ENCODE measurements around the gene AGAP2. TPM values are rescaled to one million over a fixed set of nuclear protein-coding genes. Genes with fewer than 3 reads are reported as not detected.

Gene AGAP2
- polyA plus RNA-seq, 1 donor (not counting 4 experiments of a cell fraction or from before 2014, with no cell fraction given): 0.13 TPM

DNA sequence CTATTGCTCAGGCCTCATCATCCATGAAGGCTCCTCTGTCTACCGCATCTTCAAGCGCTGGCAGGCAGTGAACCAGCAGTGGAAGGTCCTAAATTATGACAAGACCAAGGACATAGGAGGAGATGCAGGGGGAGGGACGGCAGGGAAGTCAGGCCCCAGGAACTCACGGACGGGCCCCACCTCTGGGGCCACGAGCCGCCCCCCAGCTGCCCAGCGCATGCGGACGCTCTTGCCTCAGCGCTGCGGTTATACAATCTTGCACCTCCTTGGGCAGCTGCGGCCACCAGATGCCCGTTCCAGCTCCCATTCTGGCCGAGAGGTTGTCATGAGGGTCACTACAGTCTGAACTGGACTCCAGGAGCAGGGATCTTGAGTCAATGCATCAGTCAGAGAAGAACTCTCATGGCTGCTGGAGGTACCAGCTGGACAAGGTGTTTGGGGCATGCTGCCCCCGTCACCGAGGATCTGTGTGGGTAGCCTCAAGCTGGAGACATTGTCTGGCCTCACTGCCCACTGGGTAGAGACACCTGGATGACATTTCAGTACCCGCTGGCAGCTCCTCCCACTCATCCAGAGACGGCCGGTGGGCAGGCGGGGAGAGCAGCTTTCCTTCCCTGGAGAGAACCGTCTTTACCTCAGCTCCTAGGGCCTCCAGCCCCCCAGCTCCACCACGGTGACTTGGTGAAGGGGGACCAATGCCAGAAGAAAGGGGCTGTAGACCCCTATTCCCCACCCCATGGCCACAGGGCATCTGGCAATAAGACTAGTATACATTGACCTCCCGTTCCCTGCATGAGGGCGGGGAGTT lies 20.2 kb upstream of the AGAP2 start:
- no peak overlapping the region for H3K4me3 ChIP-seq (ENCODE audit: control insufficient read depth in 2 of 3, extremely low read depth in 1 of 3, insufficient read depth in 2 of 3, low read depth in 1 of 3, low read length in 3 of 3)
- H3K9ac ChIP-seq (ENCODE audit: control insufficient read depth, extremely low read depth, insufficient read depth, low read length): no peak overlapping the region
- no peak overlapping the region for H3K4me2 ChIP-seq (ENCODE audit: control insufficient read depth, extremely low read depth, insufficient read depth, low read depth, low read length)
- no peak overlapping the region for H3K27ac ChIP-seq (ENCODE audit: control insufficient read depth, insufficient read depth, low read length)
- peaks cover 7% of the 10 kb centered on the region for H4K20me1 ChIP-seq (ENCODE audit: control insufficient read depth, extremely low read depth, insufficient read depth, low read length)
- no peaks in the 10 kb centered on the region for H3K27me3 ChIP-seq (ENCODE audit: control insufficient read depth, extremely low read depth, insufficient read depth, low read length)
- no peaks in the 10 kb centered on the region for H3K9me1 ChIP-seq (ENCODE audit: control insufficient read depth, extremely low read depth, insufficient read depth, low read length)
- H2AFZ ChIP-seq (ENCODE audit: control insufficient read depth, low read length): no peak overlapping the region
- TF ChIP-seq, protein P1, sequence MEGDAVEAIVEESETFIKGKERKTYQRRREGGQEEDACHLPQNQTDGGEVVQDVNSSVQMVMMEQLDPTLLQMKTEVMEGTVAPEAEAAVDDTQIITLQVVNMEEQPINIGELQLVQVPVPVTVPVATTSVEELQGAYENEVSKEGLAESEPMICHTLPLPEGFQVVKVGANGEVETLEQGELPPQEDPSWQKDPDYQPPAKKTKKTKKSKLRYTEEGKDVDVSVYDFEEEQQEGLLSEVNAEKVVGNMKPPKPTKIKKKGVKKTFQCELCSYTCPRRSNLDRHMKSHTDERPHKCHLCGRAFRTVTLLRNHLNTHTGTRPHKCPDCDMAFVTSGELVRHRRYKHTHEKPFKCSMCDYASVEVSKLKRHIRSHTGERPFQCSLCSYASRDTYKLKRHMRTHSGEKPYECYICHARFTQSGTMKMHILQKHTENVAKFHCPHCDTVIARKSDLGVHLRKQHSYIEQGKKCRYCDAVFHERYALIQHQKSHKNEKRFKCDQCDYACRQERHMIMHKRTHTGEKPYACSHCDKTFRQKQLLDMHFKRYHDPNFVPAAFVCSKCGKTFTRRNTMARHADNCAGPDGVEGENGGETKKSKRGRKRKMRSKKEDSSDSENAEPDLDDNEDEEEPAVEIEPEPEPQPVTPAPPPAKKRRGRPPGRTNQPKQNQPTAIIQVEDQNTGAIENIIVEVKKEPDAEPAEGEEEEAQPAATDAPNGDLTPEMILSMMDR (optimal IDR thresholded peaks at IDR 0.05 in 1 of 3, IDR thresholded peaks at IDR 0.05 in 1 of 3, conservative IDR thresholded peaks at IDR 0.05 in 1 of 3; ENCODE audit: extremely low read depth in 1 of 3, insufficient read depth in 2 of 3, low read length in 3 of 3): no peak
- no peak for TF ChIP-seq EZH2 (IDR thresholded peaks at IDR 0.05; ENCODE audit: low read length)
- H3K79me2 ChIP-seq (ENCODE audit: control insufficient read depth, insufficient read depth, low read length): peaks cover 13% of the 10 kb centered on the region
- H3K36me3 ChIP-seq (ENCODE audit: control insufficient read depth in 2 of 2, extremely low read depth in 1 of 2, insufficient read depth in 2 of 2, low read length in 2 of 2): peaks cover 30 to 46% of the 10 kb centered on the region in 2 experiments
- no peaks in the 10 kb centered on the region for H3K9me3 ChIP-seq (ENCODE audit: control insufficient read depth, low read depth, low read length)
- FAIRE-seq (no peak), DNase-seq (ENCODE audit: low read depth, low spot score) (no peak)
- dilution Hi-C loops (cut with MboI; ENCODE audit: extremely low pct_ligation_motif_present, low sequenced_read_pairs): no loop called here
- peaks cover 29% of the 10 kb centered on the region for H3K4me1 ChIP-seq (ENCODE audit: control insufficient read depth, extremely low read depth, insufficient read depth, low read length)

DNA sequence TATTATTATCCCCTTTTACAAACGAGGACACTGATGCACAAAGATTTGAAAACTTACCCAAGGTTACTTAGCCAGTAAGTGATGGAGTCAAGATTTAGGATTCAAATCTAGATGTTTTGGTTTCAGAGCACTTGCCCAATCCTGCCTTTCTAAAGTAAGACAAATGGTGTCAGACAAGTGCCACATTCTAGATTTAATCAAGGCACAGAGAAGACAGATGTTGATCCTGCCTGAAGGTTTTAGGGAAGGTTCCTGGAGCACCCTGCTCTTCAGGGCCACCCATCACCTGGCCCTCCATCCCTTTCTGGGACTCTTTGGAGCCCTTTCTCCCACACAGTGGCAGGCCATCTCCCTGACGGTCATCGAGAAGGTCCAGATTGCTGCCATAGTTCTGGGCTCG lies 19.2 kb upstream of the AGAP2 start:
- no peak overlapping the region for H3K4me3 ChIP-seq (ENCODE audit: control insufficient read depth in 2 of 3, extremely low read depth in 1 of 3, insufficient read depth in 2 of 3, low read depth in 1 of 3, low read length in 3 of 3)
- no peak overlapping the region for H3K27ac ChIP-seq (ENCODE audit: control insufficient read depth, insufficient read depth, low read length)
- peaks cover 25 to 37% of the 10 kb centered on the region in 2 experiments for H3K36me3 ChIP-seq (ENCODE audit: control insufficient read depth in 2 of 2, extremely low read depth in 1 of 2, insufficient read depth in 2 of 2, low read length in 2 of 2)
- FAIRE-seq (no peak), DNase-seq (ENCODE audit: low read depth, low spot score) (no peak)
- H3K9me3 ChIP-seq (ENCODE audit: control insufficient read depth, low read depth, low read length): no peaks in the 10 kb centered on the region
- H3K79me2 ChIP-seq (ENCODE audit: control insufficient read depth, insufficient read depth, low read length): peaks cover 4% of the 10 kb centered on the region
- dilution Hi-C loops (cut with MboI; ENCODE audit: extremely low pct_ligation_motif_present, low sequenced_read_pairs): no loop called here
- no peak overlapping the region for H2AFZ ChIP-seq (ENCODE audit: control insufficient read depth, low read length)
- H3K9me1 ChIP-seq (ENCODE audit: control insufficient read depth, extremely low read depth, insufficient read depth, low read length): no peaks in the 10 kb centered on the region
- H3K4me2 ChIP-seq (ENCODE audit: control insufficient read depth, extremely low read depth, insufficient read depth, low read depth, low read length): no peak overlapping the region
- H3K4me1 ChIP-seq (ENCODE audit: control insufficient read depth, extremely low read depth, insufficient read depth, low read length): peaks cover 29% of the 10 kb centered on the region
- H3K9ac ChIP-seq (ENCODE audit: control insufficient read depth, extremely low read depth, insufficient read depth, low read length): no peak overlapping the region
- H3K27me3 ChIP-seq (ENCODE audit: control insufficient read depth, extremely low read depth, insufficient read depth, low read length): no peaks in the 10 kb centered on the region
- TF ChIP-seq EZH2 (IDR thresholded peaks at IDR 0.05; ENCODE audit: low read length): no peak
- TF ChIP-seq, protein P1 (optimal IDR thresholded peaks at IDR 0.05 in 1 of 3, IDR thresholded peaks at IDR 0.05 in 1 of 3, conservative IDR thresholded peaks at IDR 0.05 in 1 of 3; ENCODE audit: extremely low read depth in 1 of 3, insufficient read depth in 2 of 3, low read length in 3 of 3): no peak
- peaks cover 7% of the 10 kb centered on the region for H4K20me1 ChIP-seq (ENCODE audit: control insufficient read depth, extremely low read depth, insufficient read depth, low read length)
